Islet of Langerhans (tissue), 1 donor: ENCODE results near the gene CLCC1.
"Not testable (repeated sequence)": the region's sequence is repeated elsewhere in the genome, so short reads cannot be mapped to it uniquely, and the experiment has no call there.

Experiments
- FAIRE-seq: peaks from one replicate; lab custom pipeline; 2011; peaks lifted over from hg19 to GRCh38; lab: Jason Lieb, UNC

The CLCC1 gene

GRCh38 chr1:108963052-108963686, at the start of gene CLCC1:
TSS of gene CLCC1 (minus strand) at chr1:108963484. CDS start at chr1:108950437, 13,047 bp downstream.
- FAIRE-seq: no peak

GRCh38 chr1:109011335-109011734, 48.1 kb upstream of the CLCC1 start:
- no peak for FAIRE-seq

- FAIRE-seq: not testable (repeated sequence)
Measured at GRCh38 chr1:108996622-108997021, 33.3 kb upstream of the CLCC1 start.

- FAIRE-seq: no peak
Measured at GRCh38 chr1:108983114-108983513, 19.8 kb upstream of the CLCC1 start.

- no peak for FAIRE-seq
Measured at GRCh38 chr1:108976658-108977057, 13.4 kb upstream of the CLCC1 start.

GRCh38 chr1:108972951-108973350, 9.7 kb upstream of the CLCC1 start:
- no peak for FAIRE-seq

- FAIRE-seq: no peak
Measured at GRCh38 chr1:108969346-108969745, 6.1 kb upstream of the CLCC1 start.

GRCh38 chr1:108962681-108963051, 618 bp downstream of the CLCC1 start:
- no peak for FAIRE-seq

GRCh38 chr1:108961752-108962486, 1.4 kb downstream of the CLCC1 start:
- FAIRE-seq: no peak

GRCh38 chr1:108961198-108961597, 2.1 kb downstream of the CLCC1 start:
- no peak for FAIRE-seq

GRCh38 chr1:108960719-108961118, 2.6 kb downstream of the CLCC1 start:
- FAIRE-seq: no peak

- FAIRE-seq: no peak
Measured at GRCh38 chr1:108957888-108958287, 5.4 kb downstream of the CLCC1 start.

- FAIRE-seq: no peak
Measured at GRCh38 chr1:108955881-108956280, 7.4 kb downstream of the CLCC1 start.

GRCh38 chr1:108955111-108955510, 8.2 kb downstream of the CLCC1 start:
- FAIRE-seq: no peak

GRCh38 chr1:108953452-108953851, 9.8 kb downstream of the CLCC1 start:
- FAIRE-seq: no peak

- no peak for FAIRE-seq
Measured at GRCh38 chr1:108951242-108951641, 12.0 kb downstream of the CLCC1 start.

- no peak for FAIRE-seq
Measured at GRCh38 chr1:108949044-108949443, 14.2 kb downstream of the CLCC1 start.

GRCh38 chr1:108947871-108948525, 15.3 kb downstream of the CLCC1 start:
- no peak for FAIRE-seq

GRCh38 chr1:108936170-108936569, 27.1 kb downstream of the CLCC1 start:
- FAIRE-seq: no peak

GRCh38 chr1:108933944-108934343, 29.3 kb downstream of the CLCC1 start:
- no peak for FAIRE-seq

GRCh38 chr1:108927565-108927964, 35.7 kb downstream of the CLCC1 start:
- not testable (repeated sequence) for FAIRE-seq

GRCh38 chr1:108925920-108926319, 37.4 kb downstream of the CLCC1 start:
- no peak for FAIRE-seq

GRCh38 chr1:108916788-108917187, 46.5 kb downstream of the CLCC1 start:
- no peak for FAIRE-seq
